Kidney capillary endothelial cell (primary cell): ENCODE measurements around the gene SRSF9.
"Not testable (repeated sequence)": the region's sequence is repeated elsewhere in the genome, so short reads cannot be mapped to it uniquely, and the experiment has no call there.

Source experiments
- DNase-seq: peaks from one replicate; pipeline ENCODE4 v3.0.0-alpha.2; 2018; ENCODE audit warnings: low spot score

SRSF9 gene, protein sequence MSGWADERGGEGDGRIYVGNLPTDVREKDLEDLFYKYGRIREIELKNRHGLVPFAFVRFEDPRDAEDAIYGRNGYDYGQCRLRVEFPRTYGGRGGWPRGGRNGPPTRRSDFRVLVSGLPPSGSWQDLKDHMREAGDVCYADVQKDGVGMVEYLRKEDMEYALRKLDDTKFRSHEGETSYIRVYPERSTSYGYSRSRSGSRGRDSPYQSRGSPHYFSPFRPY

DNA sequence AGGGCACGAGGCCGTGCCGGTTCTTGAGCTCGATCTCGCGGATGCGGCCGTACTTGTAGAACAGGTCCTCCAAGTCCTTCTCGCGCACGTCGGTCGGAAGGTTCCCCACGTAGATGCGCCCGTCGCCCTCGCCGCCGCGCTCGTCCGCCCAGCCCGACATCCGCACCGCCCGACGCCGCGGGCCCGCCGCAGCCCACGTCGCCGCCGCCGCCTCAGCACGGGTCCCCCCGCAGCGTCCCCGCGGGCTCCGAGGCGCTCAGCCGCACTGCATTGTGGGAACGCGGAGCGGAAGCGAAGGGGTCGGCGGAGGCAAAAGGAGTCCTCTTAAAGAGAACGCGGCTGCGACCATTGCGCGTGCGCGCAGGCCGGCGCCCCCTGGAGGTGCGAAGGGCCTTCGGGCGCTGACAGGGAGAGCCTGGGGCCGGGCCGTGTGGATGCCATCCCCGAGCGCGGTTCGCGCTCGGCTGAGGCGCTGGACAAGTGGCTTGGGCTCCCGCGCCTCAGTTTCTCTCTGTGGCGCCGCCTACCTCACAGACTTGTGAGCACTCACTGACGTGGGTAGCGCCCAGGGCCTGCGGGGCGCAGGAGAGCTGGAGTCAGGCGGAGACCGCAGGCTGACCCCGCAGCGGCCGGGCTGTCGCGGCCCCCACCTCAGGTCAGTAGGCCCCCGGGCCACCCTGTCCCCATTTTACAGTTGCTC is at the start of gene SRSF9:
Gene SRSF9 (minus strand): TSS at position 299 of the 700 bp plus-strand sequence. CDS start 139 bp downstream, at position 160.
- DNase-seq: peak; percentile 96

DNA sequence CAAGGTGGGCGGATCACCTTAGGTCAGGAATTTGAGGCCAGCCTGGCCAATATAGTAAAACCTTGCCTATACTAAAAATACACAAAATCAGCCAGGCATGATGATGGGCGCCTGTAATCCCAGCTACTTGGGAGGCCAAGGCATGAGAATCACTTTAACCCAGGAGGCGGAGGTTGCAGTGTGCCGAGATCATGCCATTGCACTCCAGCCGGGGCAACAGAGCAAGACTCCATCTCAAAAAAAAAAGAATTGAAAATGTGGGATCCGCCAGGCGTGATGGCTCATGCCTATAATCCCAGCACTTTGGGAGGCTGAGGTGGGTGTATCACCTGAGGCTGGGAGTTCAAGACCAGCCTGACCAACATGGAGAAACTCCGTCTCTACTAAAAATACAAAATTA is 49.8 kb upstream of the SRSF9 start:
- not testable (repeated sequence) for DNase-seq

DNA sequence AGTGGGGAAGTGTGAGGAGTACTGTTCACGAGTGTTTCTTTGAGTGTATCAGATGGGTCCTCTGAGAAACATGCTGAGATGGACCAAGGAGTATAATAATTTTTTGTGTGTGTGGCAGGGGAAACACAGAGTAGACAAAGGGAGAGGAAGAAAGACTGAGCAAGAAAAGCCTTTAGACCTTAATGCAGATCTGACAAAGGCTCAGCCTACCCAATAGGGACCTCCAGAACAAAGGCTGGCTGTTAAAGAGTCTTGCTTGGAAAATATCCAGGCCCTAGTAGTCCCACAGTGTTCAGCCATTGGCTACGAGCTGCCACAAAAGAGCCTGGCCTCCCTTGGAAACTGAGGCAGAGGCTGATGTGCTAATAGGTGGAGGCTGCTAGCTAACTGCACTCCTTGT is 45.9 kb upstream of the SRSF9 start:
- no peak for DNase-seq

DNA sequence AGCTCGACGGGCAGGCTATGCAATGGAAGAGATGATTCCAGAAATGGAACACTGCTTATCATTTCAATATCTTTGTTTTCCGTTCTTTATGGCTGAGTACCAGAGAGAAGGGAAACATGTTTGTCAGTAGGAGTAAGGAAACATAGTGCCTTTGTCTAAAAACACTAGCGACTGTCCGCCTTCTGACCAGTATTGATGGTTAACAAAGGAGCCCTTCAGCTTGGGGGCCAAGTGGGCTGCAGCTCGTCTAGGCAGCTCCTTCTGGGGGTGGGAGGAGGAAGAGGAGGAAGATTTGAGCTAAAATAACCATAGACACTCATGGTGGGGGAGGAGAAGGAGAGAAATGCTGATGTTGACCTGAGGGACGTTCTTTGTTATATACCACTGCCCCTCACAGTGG is 44.5 kb upstream of the SRSF9 start:
- DNase-seq: no peak

DNA sequence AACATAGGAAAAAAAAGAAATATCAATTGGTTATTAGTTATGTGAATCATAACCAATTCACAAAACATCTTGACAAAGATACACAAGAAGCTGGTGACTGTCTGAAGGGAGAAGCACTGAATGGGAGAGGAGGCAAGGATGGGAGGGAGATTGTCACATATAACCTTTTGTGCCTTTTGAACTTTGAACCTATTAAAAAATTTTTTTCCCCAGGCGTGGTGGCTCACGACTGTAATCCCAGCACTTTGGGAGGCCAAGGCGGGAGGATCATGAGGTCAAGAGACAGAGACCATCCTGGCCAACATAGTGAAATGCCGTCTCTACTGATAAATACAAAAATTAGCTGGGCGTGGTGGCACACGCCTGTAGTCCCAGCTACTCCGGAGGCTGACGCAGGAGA is 39.0 kb upstream of the SRSF9 start:
- no peak for DNase-seq

DNA sequence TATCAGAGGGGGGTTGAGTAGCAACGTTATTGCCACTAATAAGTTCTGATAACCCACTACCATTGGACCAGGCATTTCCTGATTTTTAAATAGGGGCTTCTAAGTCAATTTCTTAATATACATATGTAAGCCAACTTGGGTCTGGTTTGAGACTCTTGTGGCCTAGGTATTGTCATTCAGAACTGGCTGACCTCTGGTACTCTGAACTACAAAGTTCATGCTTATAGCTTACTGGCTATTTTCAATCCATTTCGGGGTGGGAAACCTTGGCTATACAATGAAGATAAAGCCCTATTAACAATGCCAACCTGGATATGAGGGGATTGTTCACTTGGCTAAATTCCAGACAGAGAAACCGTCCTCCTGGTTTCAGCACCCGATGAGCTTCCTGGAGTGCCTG is 35.0 kb upstream of the SRSF9 start:
- DNase-seq: no peak

DNA sequence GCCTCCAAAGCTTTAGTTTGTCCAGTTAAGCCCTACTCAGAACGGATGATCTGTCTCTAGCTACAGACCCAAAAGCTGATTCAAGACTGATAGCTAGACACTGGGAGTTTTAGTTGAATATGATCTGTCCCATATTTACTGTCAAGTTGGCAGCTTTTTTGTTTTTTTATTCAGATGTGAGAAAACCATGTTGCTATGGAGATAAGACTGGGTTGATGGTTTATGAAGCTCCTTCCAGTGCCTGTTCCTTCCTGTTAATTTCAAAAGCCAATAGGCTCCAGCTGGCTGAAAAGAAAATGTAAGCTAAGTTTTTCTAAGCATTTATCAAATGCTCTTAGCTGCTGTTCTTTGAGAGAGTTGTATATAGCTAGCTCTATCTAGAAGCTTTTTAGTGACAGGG is 31.0 kb upstream of the SRSF9 start:
- no peak for DNase-seq

DNA sequence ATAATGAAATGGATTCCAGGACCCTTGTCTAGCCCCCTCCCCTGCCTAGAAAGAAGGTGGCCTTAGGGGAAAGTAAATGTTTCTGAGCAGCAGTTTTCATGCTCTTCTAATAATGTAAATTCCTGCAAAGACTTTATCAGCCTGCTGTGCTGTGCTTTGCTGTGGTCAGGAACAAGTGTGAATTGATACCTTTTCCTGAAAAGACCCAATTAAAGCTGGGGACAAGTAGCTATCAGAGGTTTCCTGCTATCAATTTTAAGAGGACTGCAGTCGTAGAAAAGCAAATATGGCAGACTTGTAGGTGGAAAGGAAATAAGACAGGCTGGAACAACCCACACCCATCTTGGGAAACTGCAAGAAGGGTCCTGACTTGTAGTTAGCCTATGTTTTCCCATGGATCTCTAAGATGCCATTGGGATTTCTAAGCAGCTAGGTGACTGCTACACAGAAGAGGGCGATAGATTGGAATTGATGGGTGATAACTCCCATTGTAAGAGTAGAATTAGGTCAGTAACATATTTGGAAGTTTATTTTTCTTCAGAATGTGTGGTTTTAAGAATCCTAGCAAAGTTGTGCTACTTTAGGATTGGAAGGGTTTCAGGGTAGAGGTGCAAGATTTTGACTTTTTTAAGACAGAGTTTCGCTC is 29.4 kb upstream of the SRSF9 start:
- DNase-seq: no peak

DNA sequence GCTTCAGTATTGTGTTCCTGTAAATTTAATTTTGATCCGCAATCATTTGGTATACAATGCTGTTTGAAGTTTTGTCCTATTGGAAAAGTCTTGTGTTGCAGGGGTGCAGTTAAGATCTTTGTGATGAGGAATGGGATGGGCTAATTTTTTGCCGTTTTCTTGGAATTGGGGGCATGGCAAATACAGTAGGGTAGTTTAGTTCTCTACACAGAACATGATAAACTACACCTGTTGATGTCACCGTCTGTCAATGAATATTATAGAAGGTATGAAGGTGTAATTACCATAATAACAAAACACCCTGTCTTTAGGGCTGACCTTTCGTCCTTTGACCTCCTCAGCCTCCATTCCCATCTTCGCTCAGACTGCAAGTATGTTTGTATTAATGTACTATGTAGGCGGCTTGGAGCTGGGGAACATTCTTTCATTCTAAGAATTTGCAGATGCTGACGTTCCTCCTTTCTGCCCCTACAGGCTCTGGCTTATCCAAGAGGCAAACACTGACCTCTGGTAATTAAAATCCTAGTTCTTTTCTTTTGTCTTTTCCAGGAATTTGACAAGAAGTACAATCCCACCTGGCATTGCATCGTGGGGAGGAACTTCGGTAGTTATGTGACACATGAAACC is 28.1 kb upstream of the SRSF9 start:
- DNase-seq: no peak

DNA sequence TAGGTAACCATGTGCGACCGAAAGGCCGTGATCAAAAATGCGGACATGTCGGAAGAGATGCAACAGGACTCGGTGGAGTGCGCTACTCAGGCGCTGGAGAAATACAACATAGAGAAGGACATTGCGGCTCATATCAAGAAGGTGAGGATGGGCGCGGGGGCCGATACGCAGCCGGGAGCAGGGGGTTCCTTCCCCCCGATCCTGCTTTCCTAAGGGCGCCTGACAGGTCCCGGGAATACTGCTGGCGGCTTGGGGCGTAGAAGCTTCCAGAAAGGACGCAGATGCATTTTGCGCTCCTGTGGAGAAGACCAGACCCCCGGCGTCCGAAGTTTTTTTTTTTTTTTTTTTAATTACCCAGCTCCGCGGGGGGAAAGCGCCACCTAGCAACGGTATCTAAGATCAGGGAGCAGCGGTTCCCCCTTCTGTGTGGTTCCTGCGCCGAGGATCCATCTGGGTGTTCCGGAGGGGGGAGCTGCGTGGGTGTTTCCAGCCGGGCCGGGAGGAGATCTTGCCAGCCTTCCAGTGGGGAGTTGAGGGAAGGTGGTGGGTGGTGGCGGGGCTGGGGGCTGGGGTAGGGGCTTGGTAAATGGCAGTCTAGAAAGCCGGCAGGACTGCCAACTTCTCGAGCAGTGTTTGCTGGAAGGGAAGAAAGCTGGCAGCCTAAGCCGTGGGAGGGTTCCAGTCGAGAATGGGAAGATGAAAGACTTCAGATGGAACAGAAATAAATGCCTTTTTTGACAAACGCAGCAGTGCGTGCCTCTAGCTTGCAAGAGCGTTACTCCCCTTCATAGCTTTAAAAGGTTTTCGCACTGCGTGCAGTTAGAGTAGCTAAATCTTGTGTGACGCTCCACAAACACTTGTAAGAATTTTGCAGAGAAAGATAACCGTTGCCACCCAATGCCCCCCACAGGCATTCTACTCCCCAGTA is 27.1 kb upstream of the SRSF9 start:
- DNase-seq: no peak

DNA sequence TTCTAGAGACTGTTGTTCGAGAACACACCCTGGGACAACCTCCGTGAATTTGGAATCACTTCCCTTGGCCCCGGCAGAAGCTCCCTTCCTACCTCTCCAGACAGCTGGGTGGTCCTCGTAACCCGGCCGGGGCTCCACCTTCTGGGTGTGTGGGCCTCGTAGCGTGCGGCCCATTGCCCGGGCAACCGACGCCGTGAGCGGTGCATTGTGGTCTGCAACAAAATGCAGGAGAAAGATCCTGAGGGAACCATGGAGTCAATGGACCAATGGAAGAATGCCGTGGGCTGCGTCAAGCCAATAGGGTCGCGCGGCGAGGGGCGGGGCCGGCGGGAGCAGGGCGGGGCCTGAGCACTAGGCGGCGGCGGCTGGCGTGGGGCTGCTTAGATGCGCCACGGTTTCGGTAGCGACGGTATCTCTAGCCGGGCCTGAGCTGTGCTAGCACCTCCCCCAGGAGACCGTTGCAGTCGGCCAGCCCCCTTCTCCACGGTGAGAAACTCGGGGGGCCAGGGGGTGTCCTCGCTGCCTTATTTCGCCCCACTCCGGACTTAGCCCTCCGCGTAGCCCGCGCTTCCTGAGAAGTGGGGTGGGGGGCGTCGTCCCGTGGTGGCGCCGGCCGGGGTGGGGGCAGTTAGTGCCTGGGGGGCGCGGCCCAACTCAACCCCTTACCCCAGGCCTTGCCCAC is 26.3 kb upstream of the SRSF9 start, which contains the start of gene DYNLL1:
Gene DYNLL1 (plus strand): TSS at position 383 of the 682 bp plus-strand sequence. CDS start 309 bp downstream, outside the sequence.
- DNase-seq: peak; percentile 94

DNA sequence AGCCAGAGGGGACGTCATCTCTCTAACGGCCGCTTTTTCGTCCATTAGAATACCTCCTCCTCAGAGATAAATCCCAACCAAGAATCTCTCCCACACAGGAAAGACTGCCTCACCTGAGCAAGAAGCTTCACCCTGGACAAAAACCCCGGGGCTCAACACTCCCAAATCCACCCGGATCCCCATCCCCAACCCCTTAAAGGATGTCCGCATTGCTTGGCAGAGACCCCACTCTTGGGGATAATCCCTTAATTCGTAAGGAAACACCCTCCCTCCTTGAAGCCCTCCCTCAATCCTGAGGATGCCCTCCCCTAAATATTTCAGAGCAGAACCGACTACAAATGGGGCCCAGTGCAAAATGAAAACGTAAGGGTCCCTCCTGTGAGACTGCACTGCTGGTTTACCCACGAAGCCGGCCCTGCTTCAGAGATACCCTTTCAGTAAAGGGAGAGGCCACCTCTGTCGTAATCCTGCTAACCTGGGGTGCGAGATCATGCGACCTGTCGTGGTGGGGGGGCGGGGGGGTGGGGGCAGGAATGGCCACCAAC is 25.7 kb upstream of the SRSF9 start:
- no peak for DNase-seq

DNA sequence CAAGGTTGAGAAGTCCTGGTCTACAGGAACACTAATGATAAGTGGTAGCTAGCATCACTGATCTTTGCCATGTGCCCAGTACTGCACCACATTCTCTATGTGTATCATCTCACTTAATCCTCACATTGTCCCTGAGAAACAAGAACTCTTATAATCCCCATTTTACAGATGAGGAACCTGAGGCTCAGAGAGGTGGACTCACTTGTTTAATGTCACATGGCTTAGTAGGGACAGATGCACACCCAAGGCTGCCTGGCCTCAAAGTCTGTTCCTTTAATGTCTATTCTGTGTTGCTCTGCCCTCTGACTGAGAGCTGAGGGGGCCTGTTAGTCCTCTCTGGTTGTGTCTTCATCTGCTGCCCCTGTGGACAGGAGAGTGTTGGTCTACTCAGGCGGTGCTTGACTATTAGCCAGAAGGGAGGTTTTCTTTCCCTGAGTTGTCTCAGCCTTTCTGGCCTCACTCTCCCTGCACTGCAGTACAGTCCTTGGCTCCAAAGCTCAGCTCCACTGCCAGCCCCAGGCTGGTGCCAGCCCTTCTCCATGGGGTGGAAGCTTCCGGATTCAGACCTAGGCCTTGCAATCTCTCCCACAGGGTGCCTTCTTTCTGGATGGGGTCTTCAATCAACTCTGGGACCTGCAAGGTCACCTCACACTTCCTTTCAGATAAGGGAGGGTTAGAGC is 21.4 kb upstream of the SRSF9 start:
- no peak for DNase-seq

DNA sequence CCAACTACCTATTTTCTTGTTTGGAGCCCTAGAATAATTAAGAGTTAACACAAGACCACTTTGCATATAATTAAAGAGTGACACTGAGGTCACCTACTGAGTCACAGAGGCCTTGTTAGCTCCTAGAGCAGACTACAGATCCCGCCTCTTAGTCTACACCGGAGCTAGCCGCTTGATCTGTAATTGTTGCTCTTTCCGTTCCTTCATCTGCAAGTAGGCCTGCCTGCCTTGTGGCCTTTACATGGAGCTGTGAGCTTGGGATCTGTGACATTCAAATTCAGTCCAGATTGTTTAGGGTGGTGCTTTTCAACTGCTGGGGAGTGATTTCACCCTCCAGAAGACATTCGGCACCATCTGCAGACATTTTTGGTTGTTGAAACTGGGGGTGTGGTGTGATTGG is 20.8 kb upstream of the SRSF9 start:
- DNase-seq: no peak

DNA sequence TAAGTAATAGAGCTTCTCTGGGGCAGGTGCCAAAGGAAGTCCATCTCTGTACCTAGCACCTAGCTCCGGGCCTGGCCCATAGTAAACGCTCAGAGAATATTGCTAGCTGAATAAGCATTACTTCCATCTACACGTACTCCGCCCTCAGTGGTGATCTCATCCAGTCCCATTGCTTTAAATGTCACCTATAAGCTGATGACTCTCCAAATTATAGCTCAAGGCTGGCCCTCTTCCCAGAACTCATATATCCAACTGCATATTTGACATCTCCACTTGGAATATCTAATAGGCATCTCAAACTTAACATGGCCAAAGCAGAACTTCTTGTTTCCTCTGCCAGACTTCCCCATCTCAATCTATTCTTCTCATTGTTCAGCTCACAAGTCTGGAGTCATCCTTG is 19.5 kb upstream of the SRSF9 start:
- no peak for DNase-seq

DNA sequence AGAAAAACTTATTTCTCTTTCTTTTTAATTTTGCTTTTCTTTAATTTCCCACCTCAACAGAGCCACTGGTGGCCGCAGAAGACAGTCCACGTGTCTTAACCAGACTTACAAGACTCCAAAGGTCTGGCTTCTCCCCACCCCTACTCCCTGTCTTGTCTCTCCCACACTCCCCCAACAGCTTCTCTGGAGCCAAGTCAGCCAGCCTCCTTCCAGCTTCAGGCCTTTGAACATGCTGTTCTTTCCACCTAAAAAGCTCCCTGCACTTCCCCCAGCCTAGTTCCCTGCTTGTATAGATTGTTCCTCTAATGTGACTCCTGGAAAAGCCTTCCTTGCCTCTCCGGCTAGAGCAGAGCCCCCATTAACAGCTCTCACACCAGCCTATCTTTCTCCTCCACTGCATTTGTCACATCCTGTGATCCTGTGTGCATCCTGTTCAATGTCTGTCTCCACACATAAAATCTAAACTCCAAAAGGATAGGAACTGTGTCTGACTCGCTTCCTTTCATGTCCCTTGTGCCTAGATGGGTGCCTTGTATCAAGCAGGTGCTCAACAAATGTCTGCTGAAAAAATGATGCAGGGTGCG is 18.6 kb upstream of the SRSF9 start:
- DNase-seq: peak; percentile 77

DNA sequence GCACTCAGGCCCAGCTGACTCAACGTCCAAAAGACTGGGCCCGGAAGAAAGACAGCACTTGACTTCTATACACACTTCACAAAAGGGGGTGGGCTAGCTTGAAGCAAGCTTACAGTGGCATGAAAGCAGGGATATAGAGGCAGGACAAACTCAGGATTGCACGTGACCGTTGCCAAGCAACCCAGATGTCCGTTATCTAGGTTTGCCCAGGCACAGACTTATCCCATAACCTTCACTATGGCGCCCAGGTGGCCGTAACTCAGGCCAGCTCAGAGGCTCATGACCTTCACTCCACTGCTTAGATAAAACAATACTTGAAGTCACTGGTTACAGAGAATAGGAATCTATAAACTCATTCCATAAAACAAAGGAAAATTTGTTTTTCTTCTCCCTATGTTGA is 18.0 kb upstream of the SRSF9 start:
- not testable (repeated sequence) for DNase-seq

DNA sequence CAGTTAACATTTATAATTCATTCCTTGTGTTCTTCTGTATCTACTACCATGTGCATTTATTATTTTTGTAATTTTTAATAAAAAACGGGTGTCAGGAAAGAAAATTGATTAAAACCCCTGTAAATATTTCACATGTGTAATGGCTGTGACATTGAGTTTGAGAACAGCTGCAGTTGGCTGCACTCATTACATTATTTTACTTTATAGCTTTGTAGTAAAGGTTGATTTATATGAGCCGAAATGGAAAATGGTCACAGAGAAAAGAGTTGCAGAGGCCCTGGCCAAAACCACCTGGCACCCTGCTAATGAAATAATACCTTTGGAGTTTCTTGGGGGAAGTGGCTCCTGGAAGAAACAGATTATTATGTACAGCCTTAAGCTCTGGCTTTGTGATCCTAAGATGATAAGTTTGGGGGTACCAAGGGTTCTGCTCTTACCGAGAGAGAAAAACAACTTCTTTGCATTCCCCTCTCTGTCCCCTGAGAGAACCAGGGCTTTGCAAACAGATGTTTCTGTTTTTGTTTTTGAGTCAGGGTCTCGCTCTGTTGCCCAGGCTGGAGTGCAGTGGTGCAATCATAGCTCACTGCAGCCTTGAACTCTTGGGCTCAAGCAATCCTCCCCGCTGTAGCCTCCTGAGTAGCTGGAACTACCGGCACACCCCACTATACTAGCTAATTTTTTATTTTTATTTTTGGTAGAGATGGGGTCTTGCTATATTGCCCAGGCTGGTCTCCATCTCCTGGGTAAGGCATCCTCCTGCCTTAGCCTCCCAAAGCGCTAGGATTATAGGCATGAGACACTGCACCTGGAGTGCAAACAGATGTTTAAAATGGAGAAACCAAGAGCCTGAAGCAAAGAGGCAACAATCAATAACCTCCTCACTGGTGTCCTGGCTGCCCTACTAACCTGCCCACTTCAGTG is 16.7 kb upstream of the SRSF9 start:
- no peak for DNase-seq

DNA sequence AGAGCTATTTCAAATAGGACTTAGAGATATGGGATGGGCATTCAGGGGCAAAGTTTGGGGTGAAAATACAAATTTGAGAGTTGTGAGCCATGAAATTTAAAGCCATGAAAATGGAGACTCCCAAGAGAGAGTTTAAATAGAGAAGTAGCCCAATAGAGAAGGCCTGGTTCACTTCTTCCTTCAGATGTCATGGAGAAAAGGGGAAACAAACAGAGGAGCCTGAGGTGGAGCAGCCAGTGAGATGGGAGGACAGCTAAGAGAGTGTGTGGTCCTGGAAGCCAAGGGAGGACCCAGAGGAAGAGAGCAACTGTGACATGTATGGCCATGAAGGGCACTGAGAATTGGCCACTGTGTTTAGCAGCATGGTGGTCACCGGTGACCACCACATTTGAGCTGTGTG is 14.1 kb upstream of the SRSF9 start:
- no peak for DNase-seq
